HG02571 (cell line): ENCODE data around the gene MAP2K5.

Experiments
- ATAC-seq: cut with Tn5 transposase; IDR thresholded peaks from one replicate; pipeline ENCODE4 v1.9.1; 2021; ENCODE audit warnings: mild to moderate bottlenecking, moderate library complexity; ENCODE audit not compliant: unreplicated experiment

MAP2K5 gene

GRCh38 chr15:67820992-67821783 lies 278.7 kb downstream of the MAP2K5 start:
- no peak for ATAC-seq

- no peak for ATAC-seq
Observed at GRCh38 chr15:67821784-67822440, 279.4 kb downstream of the MAP2K5 start.

- ATAC-seq: no peak
Observed at GRCh38 chr15:67822537-67823313, 280.2 kb downstream of the MAP2K5 start.

GRCh38 chr15:67823314-67824196 lies 281.1 kb downstream of the MAP2K5 start:
- no peak for ATAC-seq

- no peak for ATAC-seq
Observed at GRCh38 chr15:67824197-67824968, 281.9 kb downstream of the MAP2K5 start.

DNA sequence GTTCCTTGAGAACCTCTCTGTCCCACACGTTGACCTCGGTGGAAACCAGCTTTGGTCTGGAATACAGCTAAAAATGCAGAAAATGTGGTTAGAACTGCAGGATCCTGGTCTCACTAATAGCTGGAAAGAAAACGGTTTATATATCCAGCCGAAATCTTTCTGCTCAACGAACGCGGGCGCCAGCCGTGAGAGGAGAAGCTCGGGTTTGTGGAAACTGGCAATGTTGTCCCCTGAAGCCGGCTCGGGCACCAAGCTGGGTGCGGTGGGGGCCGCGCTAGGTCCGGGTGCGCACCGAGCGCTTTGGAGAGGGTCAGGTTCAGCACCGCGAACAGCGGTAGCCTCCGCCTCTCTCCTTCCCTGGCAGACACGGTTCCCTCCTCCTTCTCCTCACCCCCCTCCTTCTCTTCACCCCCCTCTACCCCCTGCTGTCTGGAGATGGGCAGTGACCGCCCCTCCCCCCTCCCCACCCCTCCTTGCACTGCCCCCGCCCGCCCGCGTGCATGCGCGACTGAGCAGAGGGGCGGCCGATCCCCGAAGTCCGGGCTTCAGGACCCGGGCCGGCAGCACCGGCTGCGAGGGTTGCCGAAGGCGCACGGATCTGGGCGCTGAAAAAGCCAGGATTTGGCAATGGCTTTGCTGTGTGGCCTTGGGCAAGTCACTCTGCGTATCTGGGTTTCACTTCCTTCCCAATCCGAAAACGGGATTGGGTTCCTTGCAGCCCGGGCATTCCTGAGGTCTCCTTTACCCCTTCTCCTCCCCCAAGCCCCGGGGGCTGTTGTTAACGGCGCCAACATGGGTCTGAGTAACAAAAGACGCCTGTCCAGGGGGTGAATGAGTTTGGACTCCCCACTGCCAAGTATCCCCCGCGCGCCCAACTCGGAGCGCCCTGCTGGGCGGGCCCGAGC lies 282.7 kb downstream of the MAP2K5 start, which contains the start of gene SKOR1:
Gene SKOR1, plus strand, starts transcription at position 534 of the 905 bp plus-strand sequence. Its CDS starts 94 bp downstream, at position 628.
- ATAC-seq: no peak

DNA sequence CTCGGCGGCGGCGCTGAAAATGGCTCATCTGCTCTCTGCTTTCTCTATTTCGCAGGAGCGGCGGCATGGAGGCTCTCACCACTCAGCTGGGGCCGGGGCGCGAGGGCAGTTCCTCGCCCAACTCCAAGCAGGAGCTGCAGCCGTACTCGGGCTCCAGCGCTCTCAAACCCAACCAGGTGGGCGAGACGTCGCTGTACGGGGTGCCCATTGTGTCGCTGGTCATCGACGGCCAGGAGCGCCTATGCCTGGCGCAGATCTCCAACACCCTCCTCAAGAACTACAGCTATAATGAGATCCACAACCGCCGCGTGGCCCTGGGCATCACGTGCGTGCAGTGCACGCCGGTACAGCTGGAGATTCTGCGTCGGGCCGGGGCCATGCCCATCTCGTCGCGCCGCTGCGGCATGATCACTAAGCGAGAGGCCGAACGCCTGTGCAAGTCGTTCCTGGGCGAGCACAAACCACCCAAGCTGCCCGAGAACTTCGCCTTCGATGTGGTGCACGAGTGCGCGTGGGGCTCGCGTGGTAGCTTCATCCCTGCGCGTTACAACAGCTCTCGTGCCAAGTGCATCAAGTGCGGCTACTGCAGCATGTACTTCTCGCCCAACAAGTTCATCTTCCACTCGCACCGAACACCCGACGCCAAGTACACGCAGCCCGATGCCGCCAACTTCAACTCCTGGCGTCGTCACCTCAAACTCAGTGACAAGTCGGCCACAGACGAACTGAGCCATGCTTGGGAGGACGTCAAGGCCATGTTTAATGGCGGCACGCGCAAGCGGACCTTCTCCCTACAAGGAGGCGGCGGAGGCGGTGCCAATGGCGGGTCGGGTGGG lies 283.6 kb downstream of the MAP2K5 start:
- ATAC-seq: no peak

DNA sequence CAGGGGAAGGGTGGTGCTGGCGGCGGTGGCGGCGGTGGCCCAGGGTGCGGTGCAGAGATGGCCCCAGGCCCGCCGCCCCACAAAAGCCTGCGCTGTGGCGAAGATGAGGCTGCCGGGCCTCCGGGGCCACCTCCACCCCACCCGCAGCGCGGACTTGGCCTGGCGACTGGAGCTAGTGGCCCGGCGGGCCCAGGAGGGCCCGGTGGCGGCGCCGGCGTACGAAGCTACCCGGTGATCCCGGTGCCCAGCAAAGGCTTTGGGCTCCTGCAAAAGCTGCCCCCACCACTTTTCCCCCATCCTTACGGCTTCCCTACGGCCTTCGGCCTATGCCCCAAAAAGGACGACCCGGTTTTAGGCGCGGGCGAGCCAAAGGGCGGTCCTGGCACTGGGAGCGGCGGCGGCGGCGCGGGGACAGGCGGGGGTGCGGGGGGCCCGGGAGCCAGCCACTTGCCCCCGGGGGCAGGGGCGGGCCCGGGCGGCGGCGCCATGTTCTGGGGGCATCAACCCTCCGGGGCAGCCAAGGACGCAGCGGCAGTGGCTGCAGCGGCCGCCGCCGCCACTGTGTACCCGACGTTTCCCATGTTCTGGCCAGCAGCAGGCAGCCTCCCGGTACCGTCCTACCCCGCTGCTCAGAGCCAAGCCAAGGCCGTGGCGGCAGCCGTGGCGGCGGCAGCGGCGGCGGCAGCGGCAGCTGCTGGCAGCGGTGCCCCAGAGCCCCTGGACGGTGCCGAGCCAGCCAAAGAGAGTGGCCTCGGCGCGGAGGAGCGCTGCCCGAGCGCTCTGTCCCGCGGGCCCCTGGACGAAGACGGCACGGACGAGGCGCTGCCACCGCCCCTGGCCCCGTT lies 284.4 kb downstream of the MAP2K5 start:
- ATAC-seq: no peak

GRCh38 chr15:67827562-67828277 lies 285.2 kb downstream of the MAP2K5 start:
- no peak for ATAC-seq

GRCh38 chr15:67828278-67828968 lies 285.9 kb downstream of the MAP2K5 start:
- ATAC-seq: no peak

- no peak for ATAC-seq
Observed at GRCh38 chr15:67828969-67829646, 286.6 kb downstream of the MAP2K5 start.

DNA sequence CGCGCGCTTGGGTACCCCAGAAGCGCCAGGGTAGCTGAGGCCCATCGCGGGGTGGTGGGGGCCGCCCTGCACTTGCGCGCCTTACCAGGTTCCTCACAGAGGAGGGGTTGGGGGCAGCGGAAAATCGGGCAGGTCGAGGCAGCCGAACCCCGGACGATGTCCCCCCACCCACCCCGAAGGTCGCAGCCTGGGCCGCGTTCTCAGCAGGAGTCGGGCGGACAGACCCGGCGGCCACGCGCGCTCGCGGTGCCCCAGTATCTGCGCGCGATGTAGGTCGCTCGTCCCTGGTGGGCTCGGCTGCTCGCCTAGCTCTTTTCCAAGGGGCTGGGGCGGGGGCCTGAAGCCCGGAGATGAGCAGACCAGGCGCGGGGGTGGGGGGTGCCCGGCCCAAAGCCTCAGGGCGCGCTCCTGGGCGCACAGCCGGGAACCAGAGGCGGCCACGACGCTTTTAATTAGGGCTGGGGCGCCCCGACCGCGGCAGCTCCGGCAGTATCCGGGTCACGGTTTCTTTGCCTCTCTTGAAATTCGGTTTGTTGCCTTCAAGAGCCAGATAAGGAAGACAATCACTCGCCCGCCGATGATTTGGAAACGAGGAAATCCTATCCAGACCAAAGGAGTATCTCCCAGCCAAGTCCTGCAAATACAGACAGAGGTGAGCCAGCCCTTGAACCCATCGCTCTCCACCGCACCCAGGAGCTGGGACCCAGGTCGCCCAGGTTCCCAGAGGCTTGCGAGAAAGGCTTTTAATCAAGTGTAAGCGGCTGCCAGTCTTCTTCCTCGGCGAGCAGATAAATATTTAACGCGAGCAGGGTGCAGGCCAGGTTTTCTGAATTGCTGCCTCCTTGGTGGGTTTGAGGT lies 287.4 kb downstream of the MAP2K5 start:
- ATAC-seq: no peak

GRCh38 chr15:67831363-67831762 lies 288.9 kb downstream of the MAP2K5 start:
- ATAC-seq: no peak

GRCh38 chr15:67832031-67832551 lies 289.6 kb downstream of the MAP2K5 start:
- no peak for ATAC-seq
